Measurements from ENCODE around the gene ARHGAP12. TPM values are rescaled to one million over a fixed set of nuclear protein-coding genes. Genes with fewer than 3 reads are reported as not detected.

ARHGAP12 gene
- total and polyA plus RNA-seq, 4 donors: 8.6 to 66.0 (median 27.0) TPM

- no peaks in the 10 kb centered on the region for H3K9me3 ChIP-seq (ENCODE audit: control insufficient read depth in 4 of 4, insufficient read depth in 3 of 4, low read length in 3 of 4)
Measured at GRCh38 chr10:31851216-31851615, 77.4 kb downstream of the ARHGAP12 start.

GRCh38 chr10:31847515-31847914, 81.1 kb downstream of the ARHGAP12 start:
- H3K9ac ChIP-seq (ENCODE audit: insufficient read depth in 1 of 2, low read length in 2 of 2): no peak overlapping the region
- H3K4me1 ChIP-seq (ENCODE audit: control insufficient read depth in 5 of 5, insufficient read depth in 5 of 5, low read length in 5 of 5): peaks cover 0 to 4% (median 0%) of the 10 kb centered on the region in 5 donors
- no peaks in the 10 kb centered on the region for H3K27me3 ChIP-seq (ENCODE audit: control insufficient read depth in 3 of 3, insufficient read depth in 3 of 3, low read length in 2 of 3)
- peaks cover 0 to 3% (median 0%) of the 10 kb centered on the region in 4 donors for H3K36me3 ChIP-seq (ENCODE audit: control insufficient read depth in 4 of 4, insufficient read depth in 4 of 4, low read length in 4 of 4)
- no peaks in the 10 kb centered on the region for H3K9me3 ChIP-seq (ENCODE audit: control insufficient read depth in 4 of 4, insufficient read depth in 3 of 4, low read length in 3 of 4)
- ATAC-seq (ENCODE audit: insufficient read depth, low FRiP score) (no peak), DNase-seq (no peak)
- H3K4me3 ChIP-seq: no peak overlapping the region
- TF ChIP-seq CTCF (IDR thresholded peaks at IDR 0.05; ENCODE audit: control extremely low read depth, extremely low read depth): no peak
- no peak overlapping the region for H3K27ac ChIP-seq (ENCODE audit: low read depth in 1 of 2, low read length in 1 of 2)

More at GRCh38 chr10:31851216-31851615, 77.4 kb downstream of the ARHGAP12 start:
- DNase-seq: no peak
- peaks cover 0 to 3% (median 0%) of the 10 kb centered on the region in 4 donors for H3K36me3 ChIP-seq (ENCODE audit: control insufficient read depth in 4 of 4, insufficient read depth in 4 of 4, low read length in 4 of 4)
- H3K9ac ChIP-seq (ENCODE audit: insufficient read depth in 1 of 2, low read length in 2 of 2): no peak overlapping the region
- no peak for ATAC-seq (ENCODE audit: insufficient read depth, low FRiP score)
- H3K4me1 ChIP-seq (ENCODE audit: control insufficient read depth in 5 of 5, insufficient read depth in 5 of 5, low read length in 5 of 5): peaks cover 0 to 4% (median 0%) of the 10 kb centered on the region in 5 donors
- no peak overlapping the region for H3K4me3 ChIP-seq
- no peak for TF ChIP-seq CTCF (IDR thresholded peaks at IDR 0.05; ENCODE audit: control extremely low read depth, extremely low read depth)
- no peaks in the 10 kb centered on the region for H3K27me3 ChIP-seq (ENCODE audit: control insufficient read depth in 3 of 3, insufficient read depth in 3 of 3, low read length in 2 of 3)
- 92 to 94% methylated on average over 1 of the region's 1 CpG for WGBS, 2 donors
- H3K27ac ChIP-seq (ENCODE audit: low read depth in 1 of 2, low read length in 1 of 2): no peak overlapping the region

GRCh38 chr10:31838709-31839108, 89.9 kb downstream of the ARHGAP12 start:
- ATAC-seq (ENCODE audit: insufficient read depth, low FRiP score) (no peak), DNase-seq (no peak)
- no peaks in the 10 kb centered on the region for H3K27me3 ChIP-seq (ENCODE audit: control insufficient read depth in 3 of 3, insufficient read depth in 3 of 3, low read length in 2 of 3)
- no peaks in the 10 kb centered on the region for H3K4me1 ChIP-seq (ENCODE audit: control insufficient read depth in 5 of 5, insufficient read depth in 5 of 5, low read length in 5 of 5)
- peaks cover 0 to 4% (median 2%) of the 10 kb centered on the region in 4 donors for H3K36me3 ChIP-seq (ENCODE audit: control insufficient read depth in 4 of 4, insufficient read depth in 4 of 4, low read length in 4 of 4)
- TF ChIP-seq CTCF (IDR thresholded peaks at IDR 0.05; ENCODE audit: control extremely low read depth, extremely low read depth): no peak
- H3K27ac ChIP-seq (ENCODE audit: low read depth in 1 of 2, low read length in 1 of 2): no peak overlapping the region
- H3K9ac ChIP-seq (ENCODE audit: insufficient read depth in 1 of 2, low read length in 2 of 2): no peak overlapping the region
- H3K9me3 ChIP-seq (ENCODE audit: control insufficient read depth in 4 of 4, insufficient read depth in 3 of 4, low read length in 3 of 4): no peaks in the 10 kb centered on the region
- no peak overlapping the region for H3K4me3 ChIP-seq
- 96 to 97% methylated on average over 7 of the region's 7 CpGs for WGBS, 2 donors

- Histone ChIP-seq H3K27me3 (ENCODE audit: control insufficient read depth in 3 of 3, insufficient read depth in 3 of 3, low read length in 2 of 3) (no peaks in the 10 kb centered on the region), H3K9ac (ENCODE audit: insufficient read depth in 1 of 2, low read length in 2 of 2) (no peak overlapping the region), H3K27ac (ENCODE audit: low read depth in 1 of 2, low read length in 1 of 2) (no peak overlapping the region), H3K36me3 (ENCODE audit: control insufficient read depth in 4 of 4, insufficient read depth in 4 of 4, low read length in 4 of 4) (peaks cover 0 to 4% (median 2%) of the 10 kb centered on the region in 4 donors), H3K4me3 (no peak overlapping the region), H3K4me1 (ENCODE audit: control insufficient read depth in 5 of 5, insufficient read depth in 5 of 5, low read length in 5 of 5) (no peaks in the 10 kb centered on the region), H3K9me3 (ENCODE audit: control insufficient read depth in 4 of 4, insufficient read depth in 3 of 4, low read length in 3 of 4) (no peaks in the 10 kb centered on the region)
- no peak for DNase-seq
- no peak for ATAC-seq (ENCODE audit: insufficient read depth, low FRiP score)
- no peak for TF ChIP-seq CTCF (IDR thresholded peaks at IDR 0.05; ENCODE audit: control extremely low read depth, extremely low read depth)
- 88 to 94% methylated on average over 1 of the region's 1 CpG for WGBS, 2 donors
Measured at GRCh38 chr10:31838065-31838464, 90.6 kb downstream of the ARHGAP12 start.
